GM21529 (cell line): ENCODE results near the gene MAP3K4.

Experiments
- ATAC-seq: cut with Tn5 transposase; IDR thresholded peaks from one replicate; pipeline ENCODE4 v1.9.1; 2021; ENCODE audit not compliant: unreplicated experiment

MAP3K4 gene

DNA sequence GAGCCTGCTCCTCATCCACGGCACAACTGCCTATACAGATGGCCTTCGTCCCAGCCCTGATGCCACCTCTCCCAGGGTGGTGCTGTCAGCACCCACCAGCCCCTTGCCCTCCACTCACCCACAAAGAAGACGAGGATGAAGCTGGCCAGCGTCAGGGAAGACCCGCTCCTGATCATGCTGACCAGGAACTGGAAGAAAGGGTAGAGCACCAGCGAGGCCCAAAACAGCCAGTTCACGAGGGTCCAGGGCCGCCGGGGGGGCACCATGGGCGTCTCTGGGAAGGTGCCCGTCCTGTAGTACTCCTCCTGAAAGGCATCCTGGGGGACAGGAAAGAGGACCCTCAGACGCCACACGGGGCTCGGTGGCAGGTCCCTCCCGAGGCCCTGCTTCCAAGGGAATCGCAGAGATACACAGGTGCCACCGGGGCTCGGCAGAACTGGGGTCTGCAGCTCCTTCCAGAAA is 147.8 kb downstream of the MAP3K4 start:
- ATAC-seq: no peak

DNA sequence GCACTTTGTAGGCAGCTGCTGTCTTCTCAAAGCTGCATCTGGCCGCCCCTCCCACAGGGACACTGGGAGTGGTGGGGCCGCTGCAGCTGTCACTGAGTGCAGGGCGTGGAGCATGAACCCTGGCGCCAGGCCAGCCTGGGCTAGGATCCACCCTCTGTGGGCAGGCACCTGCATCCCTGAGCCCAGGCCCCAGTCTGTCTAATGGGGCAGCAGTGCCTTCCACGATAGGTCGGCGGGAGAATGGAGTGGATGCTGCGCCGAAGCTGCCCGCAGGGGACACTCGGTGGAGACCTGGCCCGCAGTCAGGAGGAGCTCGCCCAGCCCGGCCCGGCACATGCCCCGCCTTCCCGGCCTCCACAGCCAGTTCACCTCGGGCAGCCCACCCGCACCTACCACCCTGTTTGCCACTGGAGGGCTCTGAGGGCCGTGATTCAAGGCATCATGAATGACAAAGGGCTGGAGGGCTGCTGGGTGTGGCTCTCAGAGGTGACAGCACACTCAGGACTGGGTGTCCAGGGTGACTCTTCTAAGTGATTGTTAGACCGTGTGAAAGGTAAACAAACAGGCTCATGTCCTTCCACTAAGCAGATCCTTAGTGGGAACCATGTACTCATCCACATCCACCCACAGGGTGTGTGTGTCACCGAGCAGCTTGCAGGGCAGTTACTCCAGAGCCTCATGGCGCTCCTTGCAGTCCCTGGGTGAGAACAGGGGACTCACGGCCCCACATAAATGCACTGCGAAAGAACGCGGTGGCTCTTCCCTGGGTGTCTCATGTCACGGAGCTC is 148.4 kb downstream of the MAP3K4 start:
- no peak for ATAC-seq

DNA sequence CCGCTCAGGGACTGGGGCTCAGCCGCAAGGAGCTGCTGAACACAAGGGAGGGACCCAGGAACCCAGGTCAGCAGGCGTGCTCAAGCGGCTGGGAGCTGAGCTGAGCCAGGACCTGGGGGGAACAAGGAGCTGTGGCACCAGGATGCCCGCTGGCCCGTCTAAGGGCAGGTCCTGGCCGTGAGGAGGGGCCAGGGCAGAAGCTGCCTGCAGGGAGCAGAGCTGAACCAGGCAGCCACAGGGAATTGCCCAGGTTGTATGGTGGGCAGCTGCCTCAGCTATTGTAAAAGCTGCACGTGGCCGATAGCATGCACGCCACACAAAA is 148.9 kb downstream of the MAP3K4 start:
- no peak for ATAC-seq

DNA sequence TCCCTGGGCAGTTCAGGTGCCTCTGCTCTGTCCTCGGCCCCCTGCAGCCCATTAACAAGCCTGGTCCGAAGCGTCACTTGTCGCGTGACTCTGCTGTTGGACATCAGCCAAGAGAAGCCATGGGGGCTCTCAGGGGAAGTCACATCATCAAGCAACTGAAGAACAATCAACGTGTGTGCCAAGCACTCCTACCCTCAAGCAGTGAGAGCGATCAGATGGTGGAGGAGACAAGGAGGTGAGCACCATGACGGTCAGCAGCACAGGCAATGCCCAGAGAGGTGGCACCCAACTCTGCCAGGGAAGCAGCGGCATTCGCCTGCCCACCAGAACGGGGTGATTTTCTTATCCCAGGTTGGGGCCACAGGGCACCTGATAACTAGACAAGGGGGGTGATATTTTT is 149.6 kb downstream of the MAP3K4 start:
- no peak for ATAC-seq

DNA sequence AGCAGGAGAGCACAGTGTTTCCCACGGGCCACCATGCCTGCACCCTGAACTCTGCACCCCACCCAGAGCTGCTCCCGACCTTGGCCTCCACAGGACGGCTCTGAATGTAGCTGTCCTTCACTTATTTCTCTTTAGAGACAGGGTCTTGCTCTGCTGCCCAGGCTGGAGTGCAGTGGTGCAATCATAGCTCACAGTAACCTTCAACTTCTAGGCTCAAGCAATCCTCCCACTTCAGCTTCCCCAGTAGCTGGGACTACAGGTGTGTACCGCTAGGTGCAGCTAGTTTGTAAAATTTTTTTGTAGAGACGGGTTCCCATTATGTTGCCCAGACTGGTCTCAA is 151.4 kb downstream of the MAP3K4 start:
- no peak for ATAC-seq

DNA sequence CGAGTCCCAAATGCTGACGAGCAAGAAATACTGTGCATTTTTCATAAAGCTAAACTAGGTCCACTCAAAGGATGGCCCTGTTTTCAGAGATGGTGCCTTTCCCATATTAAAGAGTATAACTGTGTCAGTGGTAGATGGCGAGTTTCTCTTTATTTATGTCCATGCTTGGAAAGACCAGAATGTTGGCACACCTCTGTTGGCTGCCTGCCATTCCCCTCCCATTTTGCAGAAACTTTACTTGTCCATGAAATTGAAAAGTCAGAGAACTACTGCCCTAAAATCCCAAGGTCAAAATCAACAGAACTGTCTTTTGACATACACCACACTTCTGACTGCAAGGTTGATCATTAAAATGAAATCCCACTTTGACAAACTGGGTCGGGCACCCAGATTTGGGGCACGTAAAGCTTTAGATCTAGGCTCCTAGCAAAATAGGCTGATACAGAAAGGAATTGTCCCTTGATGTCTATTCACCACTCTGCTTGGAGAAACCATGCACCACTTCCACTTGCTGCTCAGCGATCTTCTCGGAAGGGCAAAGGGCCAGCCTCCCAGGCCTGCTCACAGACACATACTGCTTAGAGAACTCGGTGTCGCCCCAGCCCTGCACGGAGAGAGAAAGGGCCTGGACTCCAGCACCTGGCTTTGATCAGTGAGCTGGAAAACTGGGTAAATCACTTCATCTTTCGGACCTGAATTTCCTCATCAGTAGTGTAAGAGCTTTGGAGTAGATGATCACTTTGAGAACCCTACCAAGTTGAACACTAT is 152.3 kb downstream of the MAP3K4 start:
- no peak for ATAC-seq

DNA sequence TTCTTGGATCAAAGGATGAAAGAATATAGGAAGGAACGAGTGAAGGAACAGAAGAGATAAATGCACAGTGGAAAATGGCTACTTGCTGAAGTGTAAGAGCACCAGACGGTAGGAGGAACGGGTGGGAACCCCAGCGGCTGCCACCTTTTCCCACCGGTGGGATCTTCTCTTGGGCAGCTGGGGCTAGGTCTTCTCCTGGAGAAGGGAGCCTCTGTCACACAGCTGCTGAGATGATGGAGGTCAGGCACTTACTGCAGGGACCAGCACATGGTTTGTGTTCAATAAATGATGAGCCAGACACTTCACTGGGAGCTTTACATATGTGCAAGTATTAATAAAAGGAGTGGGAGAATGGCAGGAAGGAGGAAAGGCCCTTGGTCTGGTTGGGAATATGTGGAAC is 158.6 kb downstream of the MAP3K4 start:
- ATAC-seq: no peak

DNA sequence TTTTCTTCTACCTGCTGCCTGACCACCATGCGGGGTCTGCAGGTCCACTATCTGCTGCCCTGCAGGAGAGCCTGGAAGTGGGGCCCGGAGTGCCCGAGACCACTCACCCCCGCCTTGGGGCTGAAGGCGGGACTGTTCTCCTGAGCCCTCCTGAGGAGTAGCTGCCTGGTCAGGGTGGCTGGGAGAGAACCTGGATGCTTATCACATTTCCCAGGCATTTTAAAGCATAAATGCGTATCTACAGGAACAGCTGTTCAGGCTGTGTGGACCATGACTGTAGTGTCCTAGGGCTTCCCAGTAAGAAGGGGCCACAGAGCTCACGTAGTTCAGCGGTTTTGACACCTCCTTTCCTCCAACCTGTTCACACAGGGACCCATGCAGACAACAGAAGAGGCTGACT is 159.0 kb downstream of the MAP3K4 start:
- no peak for ATAC-seq

DNA sequence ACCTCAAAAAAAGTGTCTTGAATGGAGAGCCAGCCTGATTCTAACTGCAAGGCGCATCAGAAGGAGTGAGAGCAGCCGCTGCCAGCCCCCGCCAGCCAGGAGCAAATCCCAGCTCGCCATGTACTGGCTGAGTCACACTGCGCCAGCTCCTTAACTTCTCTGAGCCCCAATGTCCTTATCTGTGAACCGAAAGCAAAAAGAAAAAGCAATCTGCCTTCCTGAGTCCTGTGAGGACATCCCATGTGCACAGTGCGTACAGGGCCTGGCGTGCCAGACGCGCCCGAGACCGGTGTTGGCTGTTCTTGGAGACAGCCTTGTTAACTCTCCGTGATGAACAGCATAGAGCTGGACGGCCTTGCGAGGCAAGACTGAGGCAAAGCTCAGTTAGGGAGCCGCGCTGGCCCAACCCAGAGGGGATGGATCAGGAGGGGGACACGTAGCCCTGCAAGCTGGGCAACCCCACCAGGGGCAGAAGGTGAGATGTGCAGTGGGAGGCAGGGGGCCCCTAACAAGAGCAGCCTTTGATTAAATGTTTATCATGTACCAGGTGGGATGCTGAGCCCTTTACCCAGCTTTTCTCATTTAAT is 159.6 kb downstream of the MAP3K4 start:
- ATAC-seq: no peak

DNA sequence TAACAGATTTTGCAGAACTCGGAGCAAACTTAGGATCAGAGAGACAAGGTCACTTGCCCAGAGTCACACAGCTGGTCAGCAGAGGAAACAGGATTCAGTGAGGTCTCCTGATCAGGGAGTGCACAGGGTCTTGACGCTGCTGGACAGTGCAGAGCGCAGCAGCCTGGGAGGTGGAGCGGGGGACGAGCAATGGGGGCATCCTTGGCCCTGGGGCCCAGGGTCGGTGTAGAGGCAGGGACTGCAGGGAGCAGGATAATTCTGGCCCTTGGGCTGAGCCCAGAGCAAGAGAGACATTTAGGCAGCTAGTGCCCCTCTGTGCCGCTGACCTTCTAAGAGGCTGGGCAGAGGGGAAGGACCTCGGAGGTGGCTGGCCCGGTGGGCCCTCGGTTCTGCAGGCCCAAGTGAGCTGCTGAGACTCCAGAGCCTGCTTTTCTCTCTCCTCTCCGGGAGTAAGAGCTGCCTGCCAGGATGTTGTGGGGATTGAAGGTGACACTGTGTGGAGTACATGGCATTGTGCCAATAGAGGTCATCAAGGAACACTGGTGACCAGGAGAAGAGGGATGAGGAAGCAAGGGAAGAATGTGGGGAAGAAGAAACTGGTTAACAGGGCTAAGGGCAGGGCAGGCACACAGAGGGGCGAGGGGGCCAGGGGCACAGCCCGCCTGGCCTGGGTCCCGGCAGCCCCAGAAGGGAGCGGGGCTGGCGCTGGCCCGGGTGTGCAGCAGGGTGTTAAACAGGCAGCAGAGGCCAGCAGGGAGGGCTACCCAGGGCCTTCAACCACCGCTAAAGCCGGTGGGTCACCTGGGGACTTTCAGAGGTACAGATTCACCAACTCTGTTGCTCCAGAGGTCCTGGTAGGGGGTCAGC is 160.3 kb downstream of the MAP3K4 start:
- ATAC-seq: no peak

DNA sequence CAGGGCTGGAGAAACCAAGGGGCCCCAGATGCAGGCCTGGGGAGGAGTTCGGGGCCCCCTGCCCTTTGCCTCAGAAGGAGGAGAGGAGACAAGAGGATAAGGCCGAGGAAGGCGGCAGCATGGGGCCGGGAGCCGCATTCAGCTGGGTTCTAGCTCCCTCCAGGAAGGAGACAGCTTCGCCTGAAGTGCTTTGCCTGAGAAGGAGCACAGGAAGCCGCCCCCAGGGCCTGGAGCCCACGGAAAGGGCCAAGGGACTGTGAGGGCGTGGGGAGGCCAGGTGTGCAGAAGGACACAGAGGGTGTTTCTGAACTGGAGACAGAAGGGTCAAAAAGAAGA is 160.9 kb downstream of the MAP3K4 start:
- ATAC-seq: no peak

DNA sequence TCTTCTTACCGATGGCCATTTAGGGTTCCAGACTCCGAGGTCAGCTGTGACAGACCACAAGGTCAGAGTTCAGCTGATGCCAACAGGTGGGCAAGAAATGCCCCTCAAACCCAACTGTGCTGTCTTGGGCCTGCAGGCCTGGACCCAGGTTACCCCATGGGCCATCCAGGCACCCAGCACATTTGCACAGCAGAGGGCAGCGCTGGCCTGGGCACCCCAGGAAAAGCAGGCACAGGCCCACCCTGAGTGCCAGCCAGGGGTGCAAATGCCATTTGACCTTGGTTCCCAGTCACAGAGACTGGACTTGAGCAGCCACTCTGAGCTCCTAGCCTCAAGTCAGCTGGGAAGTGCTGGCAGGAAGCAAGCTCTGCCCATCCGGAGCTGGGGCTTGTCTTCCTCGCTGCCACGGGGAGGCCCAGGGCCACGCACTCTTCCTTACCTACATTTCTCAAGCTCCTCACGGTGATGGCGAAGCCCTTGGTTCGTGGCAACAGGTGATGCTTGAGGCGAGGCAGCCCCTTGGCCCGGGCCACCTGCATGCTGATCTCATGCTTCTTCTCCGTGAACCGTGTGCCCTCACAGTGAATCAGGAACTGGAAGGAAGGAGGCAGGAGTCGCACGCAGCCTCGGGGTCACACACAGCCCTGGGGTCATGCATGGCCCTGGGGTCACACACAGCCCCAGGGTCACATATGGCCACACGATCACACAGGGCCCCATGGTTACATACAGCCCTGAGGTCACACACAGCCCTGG is 161.5 kb downstream of the MAP3K4 start:
- no peak for ATAC-seq

DNA sequence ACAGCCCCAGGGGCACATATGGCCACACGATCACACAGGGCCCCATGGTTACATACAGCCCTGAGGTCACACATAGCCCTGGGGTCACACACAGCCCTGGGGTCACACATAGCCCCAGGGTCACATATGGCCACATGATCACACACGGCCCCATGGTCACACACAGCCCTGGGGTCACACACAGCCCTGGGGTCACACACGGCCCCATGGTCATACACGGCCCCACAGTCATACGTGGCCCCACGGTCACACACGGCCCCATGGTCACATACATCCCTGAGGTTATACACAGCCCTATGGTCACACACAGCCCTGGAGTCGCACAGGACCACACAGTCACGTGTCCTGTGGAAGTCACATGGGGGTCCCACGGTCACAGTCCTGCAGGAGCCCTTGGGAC is 162.2 kb downstream of the MAP3K4 start:
- no peak for ATAC-seq

DNA sequence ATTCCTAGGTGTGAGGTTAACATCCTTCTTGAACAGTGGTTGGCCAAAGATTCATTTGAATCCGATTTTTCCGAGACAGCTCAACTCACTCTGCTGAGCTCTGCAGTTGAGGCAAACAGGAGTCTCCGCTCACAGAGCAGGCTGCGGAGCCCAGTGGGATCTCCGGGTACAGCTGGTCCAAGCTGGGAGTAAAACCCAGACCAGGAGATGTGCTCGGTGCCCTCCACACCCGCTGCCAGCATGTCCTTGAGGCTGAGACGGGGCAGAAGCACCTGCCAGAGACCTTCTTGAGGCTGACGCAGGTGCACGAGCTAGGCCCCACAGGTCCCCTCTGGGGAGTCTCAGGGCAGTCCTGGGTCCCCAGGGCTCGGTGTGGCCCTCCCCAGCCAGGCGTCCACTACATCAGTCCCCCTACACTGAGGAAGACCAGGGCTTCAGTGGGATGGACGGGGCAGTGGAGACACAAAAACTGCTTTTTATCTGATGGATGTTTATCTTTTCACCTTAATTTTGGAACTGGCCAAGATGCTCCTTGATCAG is 163.3 kb downstream of the MAP3K4 start:
- no peak for ATAC-seq

DNA sequence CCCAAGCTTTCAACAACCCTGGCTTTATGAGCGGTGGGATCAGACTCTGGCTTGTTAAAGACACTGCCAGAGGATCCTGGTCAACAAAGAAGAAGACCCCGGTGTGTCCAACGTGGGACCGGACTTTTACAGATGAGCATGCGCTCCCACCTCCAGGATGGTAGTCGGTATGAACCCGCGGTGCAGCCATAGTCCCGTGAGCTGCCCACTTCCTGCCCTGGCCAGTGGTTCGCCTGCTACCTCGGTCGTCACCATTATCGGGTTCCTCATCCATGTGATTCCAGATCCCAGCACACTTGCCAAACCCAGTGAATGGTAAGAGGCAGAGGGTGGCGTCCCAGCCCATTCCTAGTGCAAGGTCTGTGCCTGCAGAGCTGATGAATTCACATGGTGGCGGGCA is 169.6 kb downstream of the MAP3K4 start:
- no peak for ATAC-seq

DNA sequence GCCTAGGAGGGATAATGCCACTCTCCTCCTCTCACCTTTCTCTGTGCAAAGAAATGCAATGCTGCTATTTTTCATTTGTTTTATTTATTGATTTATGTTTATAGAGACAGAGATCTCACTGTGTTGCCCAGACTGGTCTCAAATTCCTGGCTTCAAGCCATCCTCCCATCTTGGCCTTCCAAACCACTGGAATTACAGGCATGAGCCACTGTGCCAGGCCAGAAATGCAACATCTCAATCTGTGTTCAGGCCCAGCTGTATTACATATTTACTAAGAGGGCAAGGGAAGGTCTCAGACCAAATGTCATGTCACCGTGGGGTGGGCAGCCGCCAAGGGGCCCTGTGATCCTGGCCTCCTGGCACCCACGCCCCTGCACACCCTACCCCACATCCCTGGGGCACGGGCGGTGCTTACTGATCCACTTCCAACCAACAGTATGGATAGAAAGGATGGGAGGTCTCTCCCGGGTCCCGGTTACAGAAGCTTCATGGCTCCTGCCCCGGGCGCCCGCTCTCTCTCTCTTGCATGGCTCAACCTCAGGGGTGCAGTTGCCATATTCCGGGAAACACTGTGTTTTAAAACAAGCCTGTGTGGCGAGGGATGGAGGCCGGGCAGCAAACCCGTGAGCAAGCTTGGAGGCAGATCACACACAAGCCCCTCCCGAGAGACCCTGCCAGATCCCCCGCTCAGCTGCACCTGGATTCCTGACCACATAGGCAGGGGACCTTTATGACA is 170.5 kb downstream of the MAP3K4 start:
- no peak for ATAC-seq

DNA sequence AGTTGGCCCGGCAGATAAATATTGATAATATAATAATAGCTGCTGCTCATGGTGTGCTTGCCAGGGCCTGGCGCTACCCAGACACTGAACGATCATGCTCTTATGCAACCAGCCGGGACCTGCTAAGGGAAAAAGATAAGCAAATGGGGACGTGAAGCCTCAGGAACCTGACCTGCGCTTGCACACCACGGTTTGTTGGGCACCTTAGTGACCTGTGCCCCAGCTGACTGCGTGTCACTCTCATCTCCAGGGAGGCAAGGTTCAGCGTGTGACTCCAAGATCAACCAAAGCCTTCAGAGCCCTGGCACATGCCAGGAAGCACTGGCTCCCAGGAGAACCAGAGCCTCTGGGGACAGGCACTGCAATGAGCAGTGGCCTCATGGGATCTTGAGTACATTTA is 171.2 kb downstream of the MAP3K4 start:
- no peak for ATAC-seq

DNA sequence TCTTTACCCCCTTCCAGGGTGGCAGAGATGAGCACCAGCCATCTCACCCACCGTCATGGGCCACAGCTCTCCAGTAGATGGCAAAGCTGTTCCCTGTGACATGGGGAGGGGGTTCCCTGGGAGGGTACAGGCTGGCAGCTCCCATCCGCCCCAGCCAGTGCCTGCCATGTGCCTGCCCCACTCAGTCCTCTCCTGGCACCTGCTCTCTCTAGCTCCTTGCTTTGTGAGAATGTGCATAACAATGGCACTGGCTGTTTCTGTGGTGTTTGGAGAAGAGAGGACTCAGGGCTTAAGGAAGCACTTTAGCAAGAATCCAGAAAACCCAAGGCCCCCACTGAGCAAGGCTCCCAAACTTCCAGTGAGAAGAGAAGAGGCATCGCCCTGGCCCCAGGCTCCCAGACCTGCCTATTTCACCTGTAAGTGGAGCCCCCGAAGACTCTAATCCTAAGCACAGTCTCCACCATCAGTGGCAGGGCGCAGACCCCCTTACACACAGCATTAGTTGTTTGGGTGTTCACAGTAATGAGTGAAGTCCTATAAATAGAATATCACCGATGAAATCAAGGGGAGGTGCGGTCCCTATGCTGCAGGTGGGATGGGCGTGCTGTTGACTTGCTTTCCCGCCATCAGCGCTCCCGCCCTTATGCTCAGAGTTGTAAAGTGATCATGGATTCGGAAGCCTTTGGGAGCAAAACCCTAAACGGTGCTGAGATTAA is 172.1 kb downstream of the MAP3K4 start:
- no peak for ATAC-seq

DNA sequence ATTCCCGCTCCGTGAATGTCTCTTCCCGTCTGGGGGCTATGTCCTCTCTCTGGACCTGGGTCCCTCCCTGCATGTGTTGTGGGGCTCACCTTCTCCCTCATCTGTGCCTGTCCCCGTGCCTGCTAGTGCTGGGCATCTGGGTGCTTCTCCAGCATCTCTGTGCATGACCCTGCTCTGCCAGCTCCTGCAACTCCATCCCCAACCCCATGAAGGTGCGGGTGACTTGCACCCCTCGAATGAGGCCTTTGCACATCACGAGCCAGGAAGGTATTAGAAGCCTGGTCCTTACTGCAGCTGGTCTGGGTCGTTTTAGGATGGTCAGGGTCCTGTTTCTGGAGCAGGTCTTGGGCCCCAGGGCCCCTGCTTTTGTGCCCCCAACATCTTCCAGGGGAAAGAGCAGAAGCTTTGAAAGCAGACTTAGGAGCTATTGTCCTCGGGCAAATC is 172.6 kb downstream of the MAP3K4 start:
- ATAC-seq: no peak
